Activated naive CD4-positive, alpha-beta T cell treated with anti-CD3 and anti-CD28 coated beads, Interleukin-2, amount 10 ng/mL, durations not matched to agents 7 days and 5 days (primary cell): ENCODE data around the gene BID.

Source experiments
- CTCF ChIA-PET: fragments of 350-600 bp; sonication (Branson Sonifier 250); formaldehyde crosslinking; loops from one replicate; lab custom pipeline; 2021; ENCODE audit warnings: antibody characterized with exemption; lab: Charles Lee
- DNase-seq: peaks from one replicate; pipeline ENCODE4 v3.0.0-alpha.2; 2020
- H3K27ac Mint-ChIP-seq: one replicate; pipeline ENCODE4 v1.8.0; 2021; ENCODE audit warnings: mild to moderate bottlenecking, moderate library complexity, mixed read lengths
- H3K27me3 Mint-ChIP-seq: one replicate; pipeline ENCODE4 v1.8.0; 2021; ENCODE audit warnings: mild to moderate bottlenecking, mixed read lengths
- H3K36me3 Mint-ChIP-seq: one replicate; pipeline ENCODE4 v1.8.0; 2021; ENCODE audit warnings: mixed read lengths
- H3K4me1 Mint-ChIP-seq: one replicate; pipeline ENCODE4 v1.8.0; 2021; ENCODE audit warnings: mixed read lengths
- H3K4me3 Mint-ChIP-seq: one replicate; pipeline ENCODE4 v1.8.0; 2021; ENCODE audit warnings: mild to moderate bottlenecking, moderate library complexity, mixed read lengths
- H3K9me3 Mint-ChIP-seq: one replicate; pipeline ENCODE4 v1.8.0; 2021; ENCODE audit warnings: mixed read lengths

BID gene

DNA sequence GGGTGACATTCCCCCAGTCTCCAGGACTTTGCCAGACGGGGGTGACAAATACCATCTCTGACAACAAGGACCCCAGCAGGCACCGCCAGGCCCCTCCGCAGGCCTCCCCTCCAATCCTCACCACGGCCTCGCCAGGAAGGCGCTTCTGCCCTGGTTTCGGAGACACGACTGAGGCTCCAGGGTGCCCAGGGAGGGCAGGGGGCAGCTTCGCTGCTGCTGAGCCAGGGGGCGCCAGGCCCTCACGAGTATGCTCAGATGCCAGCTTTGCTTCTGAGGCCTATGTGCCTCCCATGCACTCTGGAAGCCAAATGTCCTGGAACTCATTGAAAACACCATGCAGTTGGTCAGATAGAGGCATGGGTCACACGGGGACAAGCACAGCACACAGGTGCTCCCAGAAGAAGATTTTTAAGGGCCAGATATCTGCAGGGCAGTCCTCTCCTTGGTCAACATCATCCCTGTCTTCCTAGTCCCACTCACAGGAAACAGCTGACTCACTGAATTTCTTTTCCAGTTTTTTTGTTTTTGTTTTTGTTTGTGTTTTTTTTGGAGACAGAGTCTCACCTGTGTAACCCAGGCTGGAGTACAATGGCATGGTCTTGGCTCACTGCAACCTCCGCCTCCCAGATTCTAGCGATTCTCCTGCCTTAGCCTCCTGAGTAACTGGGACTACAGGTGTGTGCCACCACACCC lies 19.9 kb downstream of the BID start:
- no peak overlapping the region for H3K4me3 Mint-ChIP-seq
- peak; percentile 50 for DNase-seq
- peaks cover 2% of the 10 kb centered on the region for H3K4me1 Mint-ChIP-seq
- no peaks in the 10 kb centered on the region for H3K9me3 Mint-ChIP-seq
- no peaks in the 10 kb centered on the region for H3K36me3 Mint-ChIP-seq
- no peaks in the 10 kb centered on the region for H3K27me3 Mint-ChIP-seq
- no peak overlapping the region for H3K27ac Mint-ChIP-seq
- CTCF ChIA-PET = interaction anchor here (1.1 to 2.8 kb wide), 2 partner anchors 31 to 322 kb away, joined by 9 to 12 read pairs; no protein-coding TSS in a partner anchor

DNA sequence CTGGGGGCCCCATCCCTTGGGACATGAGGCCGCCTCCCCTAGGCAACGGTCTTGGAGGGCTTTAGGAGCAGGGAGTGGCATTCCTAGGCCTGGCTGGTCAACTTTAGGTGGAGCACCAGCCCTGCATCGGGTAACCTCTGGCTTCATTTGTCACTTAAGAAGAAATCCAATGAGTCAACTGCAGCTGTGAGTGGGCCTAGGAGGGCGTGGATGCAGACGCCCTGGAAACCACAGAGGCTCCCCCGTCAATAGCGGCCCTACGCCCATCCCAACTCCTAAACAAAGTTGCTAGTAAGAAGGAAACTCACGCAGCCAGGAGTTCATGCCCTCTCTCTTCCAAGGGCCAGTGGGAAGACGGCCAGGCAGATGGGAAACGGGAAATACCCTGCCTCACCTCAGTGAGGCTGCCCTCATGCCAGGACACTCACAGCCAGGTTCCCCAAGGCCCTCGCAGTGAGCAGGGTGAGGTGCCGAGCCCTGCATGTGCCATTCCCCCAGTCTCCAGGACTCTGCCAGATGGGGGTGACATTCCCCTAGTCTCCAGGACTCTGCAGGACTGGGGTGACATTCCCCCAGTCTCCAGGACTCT lies 20.8 kb downstream of the BID start:
- H3K27me3 Mint-ChIP-seq = no peaks in the 10 kb centered on the region
- no peak overlapping the region for H3K27ac Mint-ChIP-seq
- CTCF ChIA-PET = interaction anchor here (1.1 to 2.8 kb wide), 2 partner anchors 32 to 323 kb away, joined by 9 to 12 read pairs; no protein-coding TSS in a partner anchor

DNA sequence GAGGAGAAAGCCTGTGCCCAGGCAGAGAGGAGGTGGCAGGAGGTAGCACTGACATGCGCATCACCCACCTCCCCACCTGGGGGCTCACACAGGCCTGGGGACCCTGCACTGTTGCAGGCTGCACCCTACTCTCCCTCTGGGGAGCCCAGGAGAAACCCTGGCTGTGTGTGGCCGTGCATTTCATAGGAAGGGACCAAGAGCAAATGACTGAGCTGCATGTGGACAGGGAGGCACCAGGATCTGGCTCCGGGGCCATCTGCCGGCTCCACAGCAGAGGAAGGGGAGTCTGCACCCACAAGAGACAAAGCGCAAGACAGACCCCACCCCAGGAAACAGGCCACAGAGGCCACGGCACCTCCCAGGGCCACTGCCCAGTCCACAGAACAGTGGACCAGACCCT lies 22.7 kb downstream of the BID start:
- peaks cover 2% of the 10 kb centered on the region for H3K4me1 Mint-ChIP-seq
- no peaks in the 10 kb centered on the region for H3K36me3 Mint-ChIP-seq
- DNase-seq = no peak
- H3K27me3 Mint-ChIP-seq = no peaks in the 10 kb centered on the region
- H3K4me3 Mint-ChIP-seq = no peak overlapping the region
- H3K9me3 Mint-ChIP-seq = no peaks in the 10 kb centered on the region
- no peak overlapping the region for H3K27ac Mint-ChIP-seq
- CTCF ChIA-PET = interaction anchor here (0.8 to 1.0 kb wide), 2 partner anchors 9 to 325 kb away, joined by 4 read pairs; no protein-coding TSS in a partner anchor

More for the DNA sequence above, 20.8 kb downstream of the BID start:
- no peak for DNase-seq
- H3K4me1 Mint-ChIP-seq = peaks cover 2% of the 10 kb centered on the region
- no peaks in the 10 kb centered on the region for H3K9me3 Mint-ChIP-seq
- no peaks in the 10 kb centered on the region for H3K36me3 Mint-ChIP-seq
- H3K4me3 Mint-ChIP-seq = no peak overlapping the region

DNA sequence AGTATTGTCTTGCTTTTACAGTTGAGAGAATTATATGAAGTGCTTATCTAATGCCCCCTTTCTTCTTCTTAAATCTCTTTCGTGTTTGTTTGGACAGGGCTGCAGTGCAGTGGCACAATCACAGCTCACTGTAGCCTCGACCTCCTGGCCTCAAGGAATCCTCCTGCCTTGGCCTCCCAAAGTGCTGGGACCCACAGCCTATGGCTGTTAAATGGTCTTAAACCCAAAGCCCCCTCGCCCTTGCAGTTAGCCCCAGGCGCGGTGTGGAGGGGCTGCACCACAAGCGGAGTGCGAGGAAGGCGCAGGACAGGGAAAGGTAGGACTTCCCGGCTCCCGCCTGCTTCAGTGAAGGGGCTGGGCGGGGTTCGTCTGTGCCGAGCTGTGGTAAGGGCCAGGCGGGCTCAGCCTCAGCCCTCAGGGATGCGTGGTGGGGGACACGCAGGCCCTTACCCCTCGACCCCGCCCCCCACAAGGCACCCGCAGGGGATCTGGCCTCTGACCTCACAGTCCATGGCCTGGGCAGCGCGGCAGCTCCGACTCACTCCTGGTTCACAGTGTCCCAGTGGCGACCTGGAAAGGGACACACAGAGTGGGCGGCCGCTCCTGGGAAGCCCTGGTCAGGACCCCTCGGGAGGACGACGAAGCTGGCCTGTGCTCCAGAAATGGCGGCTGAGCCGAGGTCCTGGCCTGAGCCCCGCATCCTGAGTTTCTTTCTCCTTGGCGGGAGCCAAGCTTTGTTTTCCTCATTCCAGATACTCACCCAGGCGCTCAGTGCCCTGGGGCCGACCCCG lies 24.5 kb downstream of the BID start:
- DNase-seq = no peak
- peaks cover 8% of the 10 kb centered on the region for H3K4me1 Mint-ChIP-seq
- H3K27me3 Mint-ChIP-seq = no peaks in the 10 kb centered on the region
- no peak overlapping the region for H3K27ac Mint-ChIP-seq
- no peak overlapping the region for H3K4me3 Mint-ChIP-seq
- CTCF ChIA-PET = no interaction called here
- H3K9me3 Mint-ChIP-seq = no peaks in the 10 kb centered on the region
- peaks cover 3% of the 10 kb centered on the region for H3K36me3 Mint-ChIP-seq

DNA sequence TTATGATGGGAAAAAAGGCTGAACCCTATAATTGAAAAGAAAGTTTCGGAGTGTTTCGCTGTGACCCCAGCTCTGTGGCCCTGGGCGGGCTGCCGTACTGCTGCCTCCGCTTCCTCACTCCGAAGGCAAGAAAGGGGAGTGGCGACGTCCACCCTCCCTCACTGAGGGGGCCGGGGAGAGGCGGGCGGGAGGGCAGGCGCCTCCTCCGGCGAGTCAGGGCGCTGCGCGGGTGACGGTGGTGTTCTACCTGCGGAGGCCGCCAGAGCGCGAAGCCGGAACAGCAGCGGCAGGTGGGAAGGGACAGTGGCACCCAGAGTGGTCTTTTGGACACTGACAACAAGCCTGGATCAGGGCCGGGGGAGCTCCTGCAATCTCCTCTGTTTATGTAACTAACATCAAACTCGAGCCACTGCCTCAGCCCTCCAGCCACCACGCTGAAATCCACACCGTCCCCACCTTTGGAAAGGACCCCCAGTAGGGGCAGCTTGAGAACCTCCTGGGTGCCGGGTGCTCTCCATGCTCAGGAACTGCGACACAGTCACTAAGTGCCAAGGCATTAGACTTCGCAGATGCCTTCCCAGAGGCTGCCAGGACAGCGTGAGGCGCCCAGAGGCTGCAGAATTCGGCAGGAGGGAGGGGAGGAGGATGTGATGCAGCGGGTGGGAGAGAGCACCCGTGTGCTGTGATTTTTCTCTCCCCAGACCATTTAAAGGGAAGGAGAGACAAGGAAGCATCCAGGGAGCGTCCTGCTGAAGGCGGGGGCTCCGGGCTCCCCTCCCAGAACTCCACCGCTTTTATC lies 25.5 kb downstream of the BID start:
- CTCF ChIA-PET = no interaction called here

GRCh38 chr22:17746916-17747315 lies 27.4 kb downstream of the BID start:
- H3K36me3 Mint-ChIP-seq = peaks cover 8% of the 10 kb centered on the region
- H3K4me3 Mint-ChIP-seq = no peak overlapping the region
- H3K4me1 Mint-ChIP-seq = peaks cover 12% of the 10 kb centered on the region
- CTCF ChIA-PET = interaction anchor here (8.4 kb wide), 1 partner anchor 39 kb away, joined by 88 read pairs; no protein-coding TSS in a partner anchor
- no peak for DNase-seq
- no peaks in the 10 kb centered on the region for H3K9me3 Mint-ChIP-seq
- no peaks in the 10 kb centered on the region for H3K27me3 Mint-ChIP-seq
- no peak overlapping the region for H3K27ac Mint-ChIP-seq

More for the DNA sequence above, 25.5 kb downstream of the BID start:
- H3K4me1 Mint-ChIP-seq = peaks cover 9% of the 10 kb centered on the region
- no peaks in the 10 kb centered on the region for H3K9me3 Mint-ChIP-seq
- no peak for DNase-seq
- no peaks in the 10 kb centered on the region for H3K27me3 Mint-ChIP-seq
- peaks cover 3% of the 10 kb centered on the region for H3K36me3 Mint-ChIP-seq
- no peak overlapping the region for H3K4me3 Mint-ChIP-seq
- H3K27ac Mint-ChIP-seq = no peak overlapping the region

DNA sequence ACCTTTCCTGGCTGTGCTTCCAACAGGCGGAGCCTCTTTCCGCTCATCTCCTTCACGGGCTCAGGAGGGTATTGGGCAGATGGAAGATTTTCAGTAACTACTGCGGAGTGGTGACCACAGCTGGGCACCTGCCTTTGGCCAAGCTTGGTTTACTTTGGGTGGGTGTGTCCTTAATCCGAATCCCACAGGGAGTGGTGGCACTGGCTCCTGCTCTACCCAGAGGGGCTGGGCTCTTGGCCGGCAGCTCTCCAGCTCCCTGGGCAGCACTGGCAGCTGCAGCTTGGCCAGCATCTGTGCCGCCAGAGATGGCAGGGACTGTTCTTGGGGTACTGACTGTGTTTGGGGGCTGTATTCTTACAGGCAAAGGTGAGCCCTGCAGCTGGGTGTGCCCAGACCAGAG lies 29.8 kb downstream of the BID start:
- no peaks in the 10 kb centered on the region for H3K27me3 Mint-ChIP-seq
- H3K36me3 Mint-ChIP-seq = peaks cover 14% of the 10 kb centered on the region
- no peaks in the 10 kb centered on the region for H3K9me3 Mint-ChIP-seq
- peaks cover 12% of the 10 kb centered on the region for H3K4me1 Mint-ChIP-seq
- no peak overlapping the region for H3K27ac Mint-ChIP-seq
- no peak overlapping the region for H3K4me3 Mint-ChIP-seq
- no peak for DNase-seq
- CTCF ChIA-PET = interaction anchor here (0.9 to 8.4 kb wide), 9 partner anchors 10 to 333 kb away, joined by 3 to 88 read pairs (median 4); partner anchors contain the start of gene PEX26

DNA sequence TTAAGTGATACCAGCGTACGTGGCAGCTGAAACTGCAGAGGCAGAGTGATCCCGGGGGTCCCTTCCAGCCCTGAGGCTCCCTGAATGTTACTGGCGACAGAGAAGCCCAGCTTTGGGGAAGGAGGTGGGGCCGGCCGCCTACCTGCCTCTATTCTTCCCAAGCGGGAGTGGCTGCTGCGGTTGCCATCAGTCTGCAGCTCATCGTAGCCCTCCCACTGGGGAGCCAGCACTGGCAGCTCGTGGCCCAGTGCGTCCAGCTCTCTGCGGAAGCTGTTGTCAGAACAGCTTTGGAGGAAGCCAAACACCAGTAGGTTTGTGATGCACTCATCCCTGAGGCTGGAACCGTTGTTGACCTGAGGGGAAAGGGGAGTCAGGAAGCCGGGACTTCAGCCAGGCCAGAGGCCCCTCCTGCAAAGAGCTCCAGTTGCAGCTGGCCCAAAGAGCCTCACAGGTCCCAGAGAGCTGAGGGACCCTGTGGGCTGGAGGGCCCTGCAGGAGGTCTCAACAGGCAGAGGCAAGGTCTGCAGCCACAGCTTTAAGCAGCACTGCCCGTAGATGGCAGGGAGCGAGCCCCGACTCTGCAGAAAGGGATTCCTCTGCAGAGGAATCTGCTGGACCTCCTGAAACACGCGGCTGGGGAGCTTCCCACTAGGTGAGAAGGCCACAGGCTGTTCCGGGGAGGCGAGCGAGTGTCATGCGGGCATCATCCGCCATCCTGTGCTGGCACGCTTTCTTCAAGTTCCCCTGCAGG lies 30.4 kb downstream of the BID start:
- no peak for DNase-seq
- Mint-ChIP-seq H3K36me3 (peaks cover 15% of the 10 kb centered on the region), H3K27ac (no peak overlapping the region), H3K9me3 (no peaks in the 10 kb centered on the region), H3K4me3 (no peak overlapping the region), H3K27me3 (no peaks in the 10 kb centered on the region), H3K4me1 (peaks cover 12% of the 10 kb centered on the region)
- CTCF ChIA-PET = interaction anchor here (0.9 to 8.4 kb wide), 10 partner anchors 9 to 334 kb away, joined by 3 to 88 read pairs (median 4); partner anchors contain the start of gene PEX26

- Mint-ChIP-seq H3K36me3 (peaks cover 24% of the 10 kb centered on the region), H3K27ac (no peak overlapping the region), H3K9me3 (no peaks in the 10 kb centered on the region), H3K4me1 (peaks cover 12% of the 10 kb centered on the region), H3K4me3 (no peak overlapping the region), H3K27me3 (no peaks in the 10 kb centered on the region)
- CTCF ChIA-PET = interaction anchor here (0.8 to 8.4 kb wide), 19 partner anchors 8 to 333 kb away, joined by 3 to 88 read pairs (median 3); no protein-coding TSS in a partner anchor
- peak; percentile 75 for DNase-seq
Observed at GRCh38 chr22:17742527-17742902, 31.8 kb downstream of the BID start.

DNA sequence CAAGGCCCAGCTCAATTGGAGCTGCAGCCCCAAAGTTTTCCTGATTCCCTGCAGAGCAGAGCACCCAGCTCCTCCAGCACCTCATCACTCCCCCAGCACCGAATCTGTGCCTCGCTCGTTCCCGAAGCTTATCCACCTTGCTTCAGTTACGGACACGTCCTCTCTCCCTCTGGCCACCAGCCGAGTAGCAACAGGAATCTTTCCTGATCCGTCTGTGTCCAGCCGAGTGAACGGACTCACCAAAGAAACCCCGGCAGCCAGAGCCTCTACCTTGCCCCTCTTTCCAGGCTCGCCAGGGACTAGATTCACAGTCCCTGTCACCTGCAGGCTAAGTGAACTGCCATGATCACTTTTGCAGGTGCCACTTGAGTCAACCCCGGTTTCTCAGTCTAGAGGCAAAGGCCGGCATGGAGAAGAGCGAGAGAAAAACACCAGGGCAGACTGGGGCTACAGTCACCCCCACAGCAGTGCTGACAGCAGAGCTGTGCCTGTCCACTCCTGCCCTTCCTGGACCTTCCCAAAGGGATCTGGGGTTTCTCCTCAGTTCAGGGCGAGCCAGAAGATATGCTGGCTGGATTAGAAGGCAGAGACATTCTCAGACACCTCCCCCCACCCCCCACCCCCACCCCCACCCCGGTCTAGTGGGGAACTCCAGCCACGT lies 32.3 kb downstream of the BID start:
- no peaks in the 10 kb centered on the region for H3K27me3 Mint-ChIP-seq
- peaks cover 12% of the 10 kb centered on the region for H3K4me1 Mint-ChIP-seq
- DNase-seq = no peak
- no peaks in the 10 kb centered on the region for H3K9me3 Mint-ChIP-seq
- CTCF ChIA-PET = interaction anchor here (0.6 to 8.4 kb wide), 21 partner anchors 8 to 570 kb away, joined by 3 to 88 read pairs (median 3); no protein-coding TSS in a partner anchor
- H3K27ac Mint-ChIP-seq = no peak overlapping the region
- H3K4me3 Mint-ChIP-seq = no peak overlapping the region
- H3K36me3 Mint-ChIP-seq = peaks cover 25% of the 10 kb centered on the region

GRCh38 chr22:17739196-17739975 lies 34.9 kb downstream of the BID start:
- peaks cover 28% of the 10 kb centered on the region for H3K36me3 Mint-ChIP-seq

More at GRCh38 chr22:17739196-17739975, 34.9 kb downstream of the BID start:
- DNase-seq = no peak
- CTCF ChIA-PET = interaction anchor here (8.4 kb wide), 1 partner anchor 47 kb away, joined by 88 read pairs; no protein-coding TSS in a partner anchor
- Mint-ChIP-seq H3K4me1 (peaks cover 8% of the 10 kb centered on the region), H3K9me3 (no peaks in the 10 kb centered on the region), H3K27ac (no peak overlapping the region), H3K4me3 (no peak overlapping the region), H3K27me3 (no peaks in the 10 kb centered on the region)
